Fibroblast of lung (primary cell): Measurements from ENCODE around the gene SYNE1. TPM values are rescaled to one million over a fixed set of nuclear protein-coding genes. Genes with fewer than 3 reads are reported as not detected.

Source experiments
- DNase-seq, 2 donors: peaks; one replicate each; pipeline versions ENCODE4 v3.0.0 to v3.0.0-alpha.2; 2010; ENCODE audit warnings: low read depth in 2 of 2
- H2AFZ ChIP-seq: 2 replicates; pipeline ENCODE4 v1.5.1; 2012; ENCODE audit warnings: low read length, control low read depth, inconsistent platforms
- H3K27ac ChIP-seq: 2 replicates; pipeline ENCODE4 v1.5.1; 2011; ENCODE audit warnings: low read length, control low read depth; ENCODE audit not compliant: insufficient read depth
- H3K27me3 ChIP-seq: 2 replicates; pipeline ENCODE4 v1.5.1; 2011; ENCODE audit warnings: mild to moderate bottlenecking, low read length; ENCODE audit not compliant: control insufficient read depth, insufficient read depth
- H3K36me3 ChIP-seq: 2 replicates; pipeline ENCODE4 v1.5.1; 2011; ENCODE audit warnings: low read length; ENCODE audit not compliant: control insufficient read depth, insufficient read depth
- H3K4me1 ChIP-seq: 2 replicates; pipeline ENCODE4 v1.5.1; 2011; ENCODE audit warnings: low read length; ENCODE audit not compliant: control insufficient read depth, insufficient read depth; ENCODE audit errors: extremely low read depth
- H3K4me2 ChIP-seq: 2 replicates; pipeline ENCODE4 v1.5.1; 2011; ENCODE audit warnings: low read length, control low read depth; ENCODE audit not compliant: insufficient read depth; ENCODE audit errors: extremely low read depth
- H3K4me3 ChIP-seq, 4 experiments: fragments of 200-600 bp in 1 of 4; sonication (generic) in 1 of 4; replicated peaks in 1 of 4; 2 replicates each; pipeline ENCODE4 v1.5.1; 2011 to 2016; ENCODE audit warnings: low read length in 4 of 4, low read depth in 3 of 4, mild to moderate bottlenecking in 3 of 4, control low read depth in 2 of 4, inconsistent platforms in 1 of 4, mixed read lengths in 1 of 4; ENCODE audit not compliant: insufficient read depth in 1 of 4; ENCODE audit errors: control extremely low read depth in 1 of 4
- H3K79me2 ChIP-seq: 2 replicates; pipeline ENCODE4 v1.5.1; 2012; ENCODE audit warnings: mild to moderate bottlenecking, low read length, inconsistent platforms; ENCODE audit not compliant: control insufficient read depth, insufficient read depth
- H3K9ac ChIP-seq: 2 replicates; pipeline ENCODE4 v1.5.1; 2011; ENCODE audit warnings: mild to moderate bottlenecking, low read length, control low read depth; ENCODE audit not compliant: insufficient read depth
- H3K9me3 ChIP-seq: 2 replicates; pipeline ENCODE4 v1.5.1; 2012; ENCODE audit warnings: low read depth, low read length; ENCODE audit not compliant: control insufficient read depth, insufficient read depth
- H4K20me1 ChIP-seq: 2 replicates; pipeline ENCODE4 v1.5.1; 2011; ENCODE audit warnings: low read length; ENCODE audit not compliant: control insufficient read depth, insufficient read depth; ENCODE audit errors: extremely low read depth
- EZH2 ChIP-seq: IDR thresholded peaks from 2 replicates; pipeline ENCODE4 v1.5.1; 2012; ENCODE audit warnings: low read length, control low read depth, mild to moderate bottlenecking; ENCODE audit errors: missing control alignments
- polyA plus RNA-seq, 2 donors: library from polyadenylated mRNA; depleted of rRNA in 1 of 2; stranded (reverse) in 1 of 2; unstranded in 1 of 2; fragments of >200 nt; gene quantifications; 2 replicates each; pipeline ENCODE4 v1.2.1, GENCODE V29; 2011 to 2012; ENCODE audit warnings: missing spikeins in 1 of 2
- total RNA-seq: library from RNA; depleted of rRNA; stranded (reverse); fragments of >200 nt; gene quantifications from 2 replicates; pipeline ENCODE4 v1.2.1, GENCODE V29; 2014
- TF ChIP-seq, protein P1 (sequence below), 2 donors: IDR thresholded peaks in 1 of 2; conservative IDR thresholded peaks in 1 of 2; 1 replicate in 1 of 2; 2 replicates in 1 of 2; pipeline ENCODE4 v1.5.1; 2011 to 2012; ENCODE audit warnings: low read length in 2 of 2, control low read depth in 1 of 2, inconsistent platforms in 1 of 2, low read depth in 1 of 2, mild to moderate bottlenecking in 1 of 2

The SYNE1 gene
- total and polyA plus RNA-seq, 2 donors (not counting 1 experiment from before 2014, with no cell fraction given) = 21.7 to 219 TPM

DNA sequence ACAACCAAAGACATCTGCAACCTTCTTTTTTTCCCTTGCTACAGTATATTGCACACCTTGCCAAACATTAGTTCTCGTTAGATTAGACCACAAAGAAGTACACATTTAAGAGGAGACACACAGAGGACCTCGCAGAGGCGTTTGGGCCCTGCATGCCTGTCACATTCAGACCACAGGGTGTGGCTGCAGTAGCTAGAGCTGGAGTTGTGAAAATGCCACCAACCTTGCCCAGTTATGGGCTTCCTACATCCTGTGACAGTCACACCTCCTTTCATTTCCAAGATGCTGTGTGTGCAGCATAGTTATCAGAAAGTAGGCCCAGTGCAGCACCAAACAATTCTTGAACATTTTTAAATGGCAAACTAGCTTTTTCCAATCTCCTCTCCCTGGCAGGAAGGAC, 2.4 kb downstream of the SYNE1 start:
- Histone ChIP-seq H3K79me2 (no peaks in the 10 kb centered on the region), H3K9ac (no peak overlapping the region), H3K27ac (no peak overlapping the region), H4K20me1 (no peaks in the 10 kb centered on the region), H3K4me3 (no peak overlapping the region), H2AFZ (no peak overlapping the region), H3K4me2 (no peak overlapping the region), H3K36me3 (no peaks in the 10 kb centered on the region), H3K27me3 (no peaks in the 10 kb centered on the region), H3K9me3 (no peaks in the 10 kb centered on the region), H3K4me1 (no peaks in the 10 kb centered on the region)
- TF ChIP-seq, protein P1, sequence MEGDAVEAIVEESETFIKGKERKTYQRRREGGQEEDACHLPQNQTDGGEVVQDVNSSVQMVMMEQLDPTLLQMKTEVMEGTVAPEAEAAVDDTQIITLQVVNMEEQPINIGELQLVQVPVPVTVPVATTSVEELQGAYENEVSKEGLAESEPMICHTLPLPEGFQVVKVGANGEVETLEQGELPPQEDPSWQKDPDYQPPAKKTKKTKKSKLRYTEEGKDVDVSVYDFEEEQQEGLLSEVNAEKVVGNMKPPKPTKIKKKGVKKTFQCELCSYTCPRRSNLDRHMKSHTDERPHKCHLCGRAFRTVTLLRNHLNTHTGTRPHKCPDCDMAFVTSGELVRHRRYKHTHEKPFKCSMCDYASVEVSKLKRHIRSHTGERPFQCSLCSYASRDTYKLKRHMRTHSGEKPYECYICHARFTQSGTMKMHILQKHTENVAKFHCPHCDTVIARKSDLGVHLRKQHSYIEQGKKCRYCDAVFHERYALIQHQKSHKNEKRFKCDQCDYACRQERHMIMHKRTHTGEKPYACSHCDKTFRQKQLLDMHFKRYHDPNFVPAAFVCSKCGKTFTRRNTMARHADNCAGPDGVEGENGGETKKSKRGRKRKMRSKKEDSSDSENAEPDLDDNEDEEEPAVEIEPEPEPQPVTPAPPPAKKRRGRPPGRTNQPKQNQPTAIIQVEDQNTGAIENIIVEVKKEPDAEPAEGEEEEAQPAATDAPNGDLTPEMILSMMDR (conservative IDR thresholded peaks at IDR 0.05 in 1 of 2, IDR thresholded peaks at IDR 0.05 in 1 of 2; ENCODE audit: low read depth in 1 of 2, low read length in 2 of 2) = no peak
- no peak for TF ChIP-seq EZH2
- DNase-seq = no peak

DNA sequence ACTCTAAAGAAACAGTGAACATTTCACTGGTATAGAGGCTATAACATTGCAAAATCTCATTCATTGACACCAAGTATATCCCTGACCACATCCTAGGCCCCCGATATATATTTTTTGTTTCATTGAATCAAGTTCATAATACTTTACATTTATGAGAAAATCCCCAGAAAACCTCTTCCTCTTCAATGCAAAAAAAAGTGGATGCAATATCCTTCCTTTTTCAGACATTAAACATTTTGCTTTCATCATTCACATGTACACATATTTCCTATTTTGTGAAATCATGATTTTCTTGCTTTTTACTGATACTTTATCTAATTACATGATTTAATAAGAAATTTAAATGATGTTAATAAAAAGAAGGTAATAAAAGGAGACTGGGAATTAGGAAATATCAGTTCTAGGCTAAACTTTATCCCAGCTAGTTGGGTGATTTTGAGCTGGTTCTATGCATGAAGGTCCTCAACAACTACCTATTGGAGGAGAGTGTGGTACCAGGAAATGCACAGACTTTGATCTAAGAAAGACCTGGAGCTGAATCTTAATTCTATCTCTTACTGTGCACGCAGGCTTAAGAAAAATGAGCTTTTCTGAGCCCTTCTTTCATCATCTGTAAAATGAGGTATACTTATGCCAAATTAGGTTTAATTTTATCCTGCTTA, 4.9 kb downstream of the SYNE1 start:
- no peak for DNase-seq
- no peak overlapping the region for H3K9ac ChIP-seq
- H3K79me2 ChIP-seq = no peaks in the 10 kb centered on the region
- no peak overlapping the region for H3K4me3 ChIP-seq
- TF ChIP-seq, protein P1 (conservative IDR thresholded peaks at IDR 0.05 in 1 of 2, IDR thresholded peaks at IDR 0.05 in 1 of 2; ENCODE audit: low read depth in 1 of 2, low read length in 2 of 2) = no peak
- TF ChIP-seq EZH2 = no peak
- no peaks in the 10 kb centered on the region for H4K20me1 ChIP-seq
- no peak overlapping the region for H3K4me2 ChIP-seq
- no peaks in the 10 kb centered on the region for H3K27me3 ChIP-seq
- H3K9me3 ChIP-seq = no peaks in the 10 kb centered on the region
- H3K27ac ChIP-seq = no peak overlapping the region
- no peaks in the 10 kb centered on the region for H3K36me3 ChIP-seq
- H2AFZ ChIP-seq = no peak overlapping the region
- H3K4me1 ChIP-seq = no peaks in the 10 kb centered on the region

- no peaks in the 10 kb centered on the region for H4K20me1 ChIP-seq
- no peak overlapping the region for H3K4me2 ChIP-seq
- H3K4me1 ChIP-seq = no peaks in the 10 kb centered on the region
- H3K27me3 ChIP-seq = no peaks in the 10 kb centered on the region
- no peaks in the 10 kb centered on the region for H3K79me2 ChIP-seq
- TF ChIP-seq EZH2 = no peak
- TF ChIP-seq, protein P1 (conservative IDR thresholded peaks at IDR 0.05 in 1 of 2, IDR thresholded peaks at IDR 0.05 in 1 of 2; ENCODE audit: low read depth in 1 of 2, low read length in 2 of 2) = no peak
- H3K36me3 ChIP-seq = no peaks in the 10 kb centered on the region
- no peak overlapping the region for H3K9ac ChIP-seq
- no peak overlapping the region for H2AFZ ChIP-seq
- no peak overlapping the region for H3K4me3 ChIP-seq
- no peak overlapping the region for H3K27ac ChIP-seq
- no peaks in the 10 kb centered on the region for H3K9me3 ChIP-seq
- DNase-seq = no peak
These were observed 5.8 kb downstream of the SYNE1 start for GRCh38 chr6:152631376-152631775.
